Panc1 (cell line): ENCODE results near the gene CATSPER3.

Experiments
- CTCF ChIP-seq: fragments of 450-650 bp; IDR thresholded peaks from 2 replicates; pipeline ENCODE4 v1.5.1; 2017; ENCODE audit warnings: mild to moderate bottlenecking
- POLR2AphosphoS5 ChIP-seq: IDR thresholded peaks from 2 replicates; pipeline ENCODE4 v1.6.1; 2012; ENCODE audit warnings: mild to moderate bottlenecking, low read depth, low read length, moderate library complexity
- REST ChIP-seq, 2 experiments: IDR thresholded peaks; 2 replicates each; pipeline ENCODE4 v1.6.1; 2011 to 2012; ENCODE audit warnings: low read depth in 2 of 2, control low read depth in 1 of 2, low read length in 1 of 2, mild to moderate bottlenecking in 1 of 2, moderate library complexity in 1 of 2; ENCODE audit not compliant: insufficient read depth in 1 of 2

- TF ChIP-seq REST (IDR thresholded peaks at IDR 0.05; ENCODE audit: insufficient read depth in 1 of 2, low read depth in 2 of 2, low read length in 1 of 2) (no peak), CTCF (no peak), POLR2AphosphoS5 (no peak)
These were observed 65.5 kb downstream of the CATSPER3 start for GRCh38 chr5:135032999-135033861.
